HCT116 (cell line): ENCODE results near the gene PITPNC1.

Experiments
- EZH2phosphoT487 ChIP-seq: fragments of 200-600 bp; IDR thresholded peaks from 2 replicates; pipeline ENCODE4 v1.6.1; 2018; ENCODE audit warnings: antibody characterized with exemption, borderline replicate concordance
- ZNF274 ChIP-seq: fragments of 200-500 bp; sonication (Bioruptor generic); IDR thresholded peaks from 2 replicates; pipeline ENCODE4 v1.6.1; 2014; ENCODE audit warnings: mild to moderate bottlenecking, low read depth, low read length, inconsistent platforms
- TF ChIP-seq, protein P1 (sequence below), 3 experiments: fragments of 200-600 bp in 1 of 3; sonication (generic) in 1 of 3; IDR thresholded peaks in 2 of 3; conservative IDR thresholded peaks in 1 of 3; 2 replicates each; pipeline ENCODE4 v1.5.1; 2012 to 2017; ENCODE audit warnings: low read depth in 2 of 3, low read length in 2 of 3, antibody characterized with exemption in 1 of 3, borderline replicate concordance in 1 of 3, control low read depth in 1 of 3, mild to moderate bottlenecking in 1 of 3, mixed read lengths in 1 of 3, mixed run types in 1 of 3, moderate library complexity in 1 of 3; ENCODE audit not compliant: insufficient read depth in 1 of 3

DNA sequence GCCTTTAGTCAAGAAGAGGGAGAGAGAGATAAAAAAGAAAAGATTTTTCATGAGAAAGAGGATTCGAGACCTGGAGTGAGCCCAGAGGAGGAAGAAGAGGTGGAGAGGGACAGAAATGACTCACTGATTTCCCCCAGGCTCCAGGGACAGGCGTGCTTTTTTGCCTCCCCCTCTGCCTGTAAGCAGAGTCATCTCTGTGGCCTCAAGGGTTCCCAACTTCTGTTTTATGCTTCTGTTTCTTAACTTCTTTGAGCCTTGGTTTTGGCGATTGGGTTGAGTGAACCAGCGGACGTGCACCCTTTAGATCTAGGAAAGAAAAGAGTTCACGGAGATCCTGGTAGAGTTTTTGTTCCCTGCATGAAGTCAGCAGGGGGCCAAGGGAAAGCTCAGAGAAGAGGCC, 192.8 kb downstream of the PITPNC1 start:
- TF ChIP-seq EZH2phosphoT487: no peak
- no peak for TF ChIP-seq ZNF274
- TF ChIP-seq, protein P1, sequence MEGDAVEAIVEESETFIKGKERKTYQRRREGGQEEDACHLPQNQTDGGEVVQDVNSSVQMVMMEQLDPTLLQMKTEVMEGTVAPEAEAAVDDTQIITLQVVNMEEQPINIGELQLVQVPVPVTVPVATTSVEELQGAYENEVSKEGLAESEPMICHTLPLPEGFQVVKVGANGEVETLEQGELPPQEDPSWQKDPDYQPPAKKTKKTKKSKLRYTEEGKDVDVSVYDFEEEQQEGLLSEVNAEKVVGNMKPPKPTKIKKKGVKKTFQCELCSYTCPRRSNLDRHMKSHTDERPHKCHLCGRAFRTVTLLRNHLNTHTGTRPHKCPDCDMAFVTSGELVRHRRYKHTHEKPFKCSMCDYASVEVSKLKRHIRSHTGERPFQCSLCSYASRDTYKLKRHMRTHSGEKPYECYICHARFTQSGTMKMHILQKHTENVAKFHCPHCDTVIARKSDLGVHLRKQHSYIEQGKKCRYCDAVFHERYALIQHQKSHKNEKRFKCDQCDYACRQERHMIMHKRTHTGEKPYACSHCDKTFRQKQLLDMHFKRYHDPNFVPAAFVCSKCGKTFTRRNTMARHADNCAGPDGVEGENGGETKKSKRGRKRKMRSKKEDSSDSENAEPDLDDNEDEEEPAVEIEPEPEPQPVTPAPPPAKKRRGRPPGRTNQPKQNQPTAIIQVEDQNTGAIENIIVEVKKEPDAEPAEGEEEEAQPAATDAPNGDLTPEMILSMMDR (IDR thresholded peaks at IDR 0.05 in 2 of 3, conservative IDR thresholded peaks at IDR 0.05 in 1 of 3; ENCODE audit: borderline replicate concordance in 1 of 3, insufficient read depth in 1 of 3, low read depth in 2 of 3, low read length in 2 of 3): no peak
